HG02840 (cell line): ENCODE results near the gene JTB.
A peak's percentile ranks its signal among the peaks of the same experiment; 100 is the strongest.

Experiments
- ATAC-seq: cut with Tn5 transposase; IDR thresholded peaks from one replicate; pipeline ENCODE4 v1.9.1; 2021; ENCODE audit warnings: mild to moderate bottlenecking, moderate library complexity, moderate number of reproducible peaks; ENCODE audit not compliant: unreplicated experiment, low FRiP score

JTB gene

DNA sequence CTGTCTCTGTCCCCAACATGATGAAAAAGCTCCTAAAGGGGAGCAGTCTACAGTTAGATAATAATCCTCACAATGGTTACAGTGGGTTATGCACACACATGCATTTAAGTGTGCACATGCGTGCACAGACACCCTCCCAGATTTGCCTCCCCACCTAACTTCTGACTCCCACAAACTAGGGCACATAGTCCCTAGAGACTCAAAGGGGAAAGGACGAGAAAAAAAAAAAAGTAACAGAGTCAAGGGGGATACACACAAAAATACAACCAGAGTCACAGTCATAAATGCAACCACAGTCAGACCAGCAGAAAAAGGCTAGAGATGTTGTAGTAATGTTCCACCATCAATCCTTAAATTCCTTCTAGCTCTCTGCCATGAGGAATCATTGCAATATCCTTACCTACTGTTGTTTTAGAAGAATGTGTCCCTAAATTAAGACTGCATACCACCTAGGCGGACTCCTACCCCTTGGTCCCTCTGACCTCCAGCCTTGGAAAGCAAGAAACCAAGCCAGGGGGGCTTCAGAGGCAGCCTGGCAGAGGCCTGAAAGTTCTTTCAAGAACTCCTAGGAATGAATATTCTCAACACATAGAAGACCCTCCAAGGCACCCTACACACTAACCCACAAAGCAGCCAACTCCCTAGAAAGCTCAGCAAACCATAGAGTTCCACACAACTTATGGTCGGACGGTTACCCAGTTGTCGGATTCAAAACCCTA lies 20.3 kb downstream of the JTB start:
- ATAC-seq, result no peak

DNA sequence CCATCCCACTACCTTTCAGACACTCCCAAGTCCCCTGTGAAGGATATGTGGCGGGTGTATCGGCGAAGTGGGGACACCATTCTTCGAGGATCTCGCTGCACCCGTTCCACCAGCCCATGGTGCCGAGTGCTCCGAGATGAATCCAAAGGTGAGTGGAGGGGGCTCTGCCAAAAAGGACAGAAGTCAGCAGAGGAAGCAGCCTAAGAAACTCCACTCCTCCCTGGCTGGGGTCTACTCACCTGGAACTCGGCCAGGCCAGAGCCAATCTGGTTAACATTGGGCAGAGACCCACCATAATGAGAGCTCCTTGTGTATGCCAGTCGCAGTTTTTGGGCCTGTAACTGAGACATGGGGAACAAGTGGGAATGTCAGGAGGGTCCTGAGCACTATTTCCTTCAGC lies 22.6 kb downstream of the JTB start:
- ATAC-seq, result no peak

DNA sequence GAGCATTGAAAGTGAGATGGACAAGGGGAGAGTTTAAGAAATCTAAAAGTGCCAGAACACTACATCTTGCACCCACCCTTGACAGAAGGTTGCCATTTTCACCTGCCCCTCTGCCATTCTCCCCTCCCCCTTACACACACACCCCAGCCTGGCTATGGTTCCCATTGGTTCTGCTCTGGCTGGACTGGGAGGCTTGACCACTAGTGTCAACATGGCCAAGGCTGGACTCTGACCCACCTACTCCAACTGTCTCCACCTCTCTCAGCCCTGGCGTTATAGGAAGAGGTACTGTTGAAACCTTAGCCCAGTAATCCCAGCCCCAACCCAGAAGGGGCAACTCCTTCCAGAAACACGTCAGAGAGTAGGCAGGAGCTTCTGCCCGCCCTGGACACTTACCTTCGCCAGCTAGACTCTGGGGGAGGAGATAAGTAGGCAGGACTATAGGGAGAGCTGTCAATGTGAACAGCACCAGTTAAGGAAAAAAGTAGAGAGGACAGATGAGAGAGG lies 23.6 kb downstream of the JTB start:
- no peak for ATAC-seq

DNA sequence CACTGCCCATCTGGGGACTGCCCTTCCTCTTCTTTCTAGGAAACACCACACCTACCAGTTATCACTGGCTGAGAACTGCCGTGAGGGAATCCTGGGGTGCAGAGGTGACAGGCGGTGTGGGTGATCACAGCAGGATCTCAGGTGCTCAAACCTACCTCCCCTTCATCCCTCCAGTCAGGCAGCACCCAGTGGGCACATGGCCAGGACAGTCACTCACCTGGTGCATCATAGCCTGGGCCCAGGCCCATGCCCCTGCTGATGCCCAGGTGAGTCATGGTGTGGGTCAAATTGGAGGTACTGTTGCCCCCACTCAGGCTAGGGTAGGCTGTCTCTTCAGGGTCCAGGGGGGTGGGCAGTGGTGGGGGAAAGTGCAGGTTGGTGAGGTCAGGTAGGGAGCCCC lies 25.7 kb downstream of the JTB start:
- no peak for ATAC-seq

DNA sequence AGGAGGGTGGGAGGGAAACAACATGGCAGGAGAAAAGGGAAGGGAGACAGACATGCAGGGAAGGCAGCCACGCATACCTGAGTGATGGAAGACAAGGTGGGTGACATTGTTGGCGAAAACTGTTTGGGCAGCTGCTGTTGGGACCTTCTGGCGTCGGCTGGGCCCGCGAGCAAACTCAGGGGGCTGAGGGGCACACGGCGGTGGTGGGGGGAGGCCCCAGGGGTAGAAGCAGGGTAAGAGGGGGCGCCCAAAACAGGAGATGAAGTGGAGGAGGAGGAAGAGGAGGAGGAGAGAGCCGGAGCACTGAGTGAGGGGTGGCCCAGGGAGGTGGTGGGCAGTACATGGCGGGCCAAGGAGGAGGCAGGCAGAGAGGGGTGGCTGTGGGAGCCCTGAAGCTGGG lies 26.3 kb downstream of the JTB start:
- ATAC-seq, result no peak

DNA sequence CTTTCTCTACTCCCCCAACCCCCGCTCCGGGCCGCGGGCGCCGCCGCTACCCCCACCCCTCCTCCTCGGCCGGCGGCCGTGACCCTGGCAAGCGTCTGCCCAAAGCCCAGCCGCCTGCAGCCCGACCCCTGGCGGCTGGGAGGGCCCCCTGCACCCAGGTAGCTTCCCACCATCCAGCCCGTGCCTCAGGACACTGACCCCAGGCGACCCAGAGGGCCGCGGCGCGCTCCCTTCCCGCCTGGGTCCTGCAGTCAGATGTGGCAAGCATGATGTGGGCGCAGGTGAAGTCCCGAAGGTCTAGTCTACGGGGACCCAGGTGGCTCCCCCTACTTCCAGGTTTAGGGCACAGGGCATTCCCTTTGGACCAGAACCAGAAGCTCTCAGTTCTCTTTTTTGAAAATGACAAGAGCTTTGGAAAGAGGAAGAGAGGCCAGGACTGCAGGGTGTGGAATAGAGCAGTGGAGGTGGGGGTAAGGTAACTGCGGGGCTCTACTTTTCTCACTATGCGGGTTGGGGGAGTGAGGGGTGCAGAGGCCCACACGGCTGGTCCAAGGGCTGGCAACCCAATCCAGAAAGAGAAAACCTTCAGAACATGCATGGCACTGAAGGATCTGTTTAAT lies 30.7 kb downstream of the JTB start, which contains the start of gene DENND4B:
Gene DENND4B, minus strand, starts transcription at position 97 of the 620 bp plus-strand sequence. CDS start 2,344 bp downstream, outside the sequence.
- peak; percentile 57 for ATAC-seq

DNA sequence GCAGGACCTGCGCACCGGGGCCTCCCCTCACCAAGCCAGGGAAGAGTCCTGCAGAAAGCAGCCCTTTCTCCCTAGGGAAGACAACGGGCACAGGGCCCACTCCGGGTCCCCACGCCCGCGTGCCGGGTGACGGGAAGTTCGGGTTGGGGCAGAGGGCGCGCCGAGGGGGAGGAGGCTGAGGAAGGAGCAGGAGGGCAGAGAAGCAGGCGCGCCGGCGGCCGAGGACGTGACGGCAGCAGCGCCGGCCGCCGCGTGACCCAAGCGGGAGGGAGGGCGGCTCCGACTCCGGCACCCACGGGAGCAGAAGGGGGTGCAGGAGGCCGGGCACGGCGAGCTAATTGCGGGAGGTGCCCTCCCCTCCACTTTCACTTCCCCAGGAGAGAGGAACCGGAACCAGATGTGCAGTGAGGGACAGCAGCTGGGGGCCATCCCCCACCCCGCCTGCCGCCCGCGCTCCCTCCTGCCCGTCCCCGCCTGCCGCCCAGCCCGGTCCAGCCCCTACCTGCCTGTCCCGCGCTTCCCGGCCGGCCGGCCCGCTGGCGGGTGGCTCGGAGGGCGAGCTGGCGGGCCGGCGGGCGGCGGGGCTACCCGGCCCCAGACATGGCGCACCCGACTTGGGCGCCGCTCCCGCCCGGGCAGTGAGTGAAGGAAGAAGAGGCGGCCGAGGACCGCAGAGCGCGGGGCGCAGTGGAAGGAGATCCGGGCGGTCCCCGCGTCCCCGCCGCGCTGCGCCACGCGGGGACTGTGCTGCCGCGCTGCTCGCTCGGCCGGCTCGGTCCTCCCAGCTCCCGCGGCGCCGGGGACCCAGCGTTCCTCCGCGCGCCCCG lies 31.5 kb downstream of the JTB start:
- peak; percentile 60 for ATAC-seq

DNA sequence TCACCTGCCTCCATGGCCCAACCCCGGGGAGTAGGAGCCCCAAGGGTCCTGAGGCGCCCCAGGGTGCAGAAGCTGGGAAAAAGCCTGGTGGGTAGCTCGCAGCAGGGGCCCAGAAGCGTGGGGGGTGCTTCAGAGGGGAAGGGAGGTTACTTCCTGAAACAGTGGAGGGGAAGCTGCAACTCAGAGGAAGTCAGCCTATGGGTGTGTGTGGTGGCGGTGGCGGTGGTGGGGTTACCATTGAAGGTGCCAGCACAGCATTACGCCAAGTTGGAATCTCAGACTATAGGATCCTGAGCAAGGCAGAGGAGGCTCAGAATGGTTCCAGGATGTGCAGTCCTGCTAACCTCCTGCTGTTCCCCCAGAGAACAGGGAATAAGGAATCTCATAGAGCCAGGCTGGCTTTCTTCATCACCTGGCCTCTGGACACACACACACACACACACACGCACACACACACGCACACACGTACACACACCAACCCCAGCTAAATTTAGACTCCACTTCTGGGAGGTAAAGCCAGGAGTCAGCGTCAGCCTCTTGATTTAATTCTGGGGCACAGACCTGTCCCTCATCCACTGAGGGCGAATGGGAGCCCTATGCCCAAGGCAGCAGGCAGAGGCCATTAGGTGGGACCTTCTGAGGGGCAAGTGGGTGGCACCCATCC lies 32.2 kb downstream of the JTB start:
- ATAC-seq, result no peak

DNA sequence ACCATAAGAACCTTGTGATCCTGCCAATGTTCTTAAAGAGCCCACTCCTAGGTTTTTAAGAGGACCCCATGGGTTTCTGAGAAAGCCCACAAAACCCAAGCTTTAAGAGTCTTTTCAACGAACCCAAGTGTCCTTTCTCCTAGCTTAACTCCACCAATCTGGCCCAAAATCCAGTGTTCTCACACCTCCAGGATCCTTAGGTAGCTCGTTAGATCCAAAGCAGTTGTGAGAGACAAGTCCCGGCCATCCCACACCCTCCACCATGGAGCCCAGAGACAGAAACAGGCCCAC lies 32.7 kb downstream of the JTB start:
- ATAC-seq, result no peak

DNA sequence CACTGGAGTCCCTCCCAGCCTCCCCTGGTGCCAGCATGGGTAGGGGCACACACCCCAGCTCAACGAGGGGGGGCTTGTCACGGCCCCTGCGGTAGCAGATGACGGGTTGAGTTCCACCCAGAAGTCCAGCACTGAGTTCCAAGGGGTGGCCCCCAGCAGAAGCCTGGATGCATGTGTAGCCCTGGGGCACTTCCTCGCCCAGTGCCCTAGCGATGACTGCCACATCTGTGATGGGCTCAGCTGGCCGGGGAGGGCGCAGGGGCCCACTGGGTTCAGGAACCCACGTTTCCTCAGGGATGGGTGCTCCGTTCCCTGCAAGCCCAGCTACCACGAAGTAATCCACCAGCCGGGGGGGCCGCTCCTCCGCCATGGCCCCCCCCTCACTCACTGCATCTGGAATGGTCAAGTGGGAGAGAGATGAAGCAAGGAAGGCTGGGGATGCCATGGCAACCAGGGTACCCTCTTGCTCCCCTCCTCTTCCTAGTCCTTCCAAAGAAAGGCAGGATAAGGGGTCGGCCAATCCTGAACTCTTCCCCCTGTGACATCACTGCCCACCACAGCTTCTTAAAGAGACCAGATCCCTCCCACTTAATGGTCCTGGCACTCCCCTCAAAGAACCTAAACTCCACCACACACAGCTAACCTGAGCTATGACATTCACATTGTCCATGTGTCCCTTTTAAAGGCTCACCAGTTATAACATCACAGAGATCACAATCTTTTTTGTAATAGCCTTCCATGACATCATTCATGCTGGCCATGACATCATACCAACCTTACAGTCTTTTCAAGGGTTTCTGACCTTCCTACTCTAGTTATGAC lies 33.3 kb downstream of the JTB start:
- ATAC-seq, result no peak

DNA sequence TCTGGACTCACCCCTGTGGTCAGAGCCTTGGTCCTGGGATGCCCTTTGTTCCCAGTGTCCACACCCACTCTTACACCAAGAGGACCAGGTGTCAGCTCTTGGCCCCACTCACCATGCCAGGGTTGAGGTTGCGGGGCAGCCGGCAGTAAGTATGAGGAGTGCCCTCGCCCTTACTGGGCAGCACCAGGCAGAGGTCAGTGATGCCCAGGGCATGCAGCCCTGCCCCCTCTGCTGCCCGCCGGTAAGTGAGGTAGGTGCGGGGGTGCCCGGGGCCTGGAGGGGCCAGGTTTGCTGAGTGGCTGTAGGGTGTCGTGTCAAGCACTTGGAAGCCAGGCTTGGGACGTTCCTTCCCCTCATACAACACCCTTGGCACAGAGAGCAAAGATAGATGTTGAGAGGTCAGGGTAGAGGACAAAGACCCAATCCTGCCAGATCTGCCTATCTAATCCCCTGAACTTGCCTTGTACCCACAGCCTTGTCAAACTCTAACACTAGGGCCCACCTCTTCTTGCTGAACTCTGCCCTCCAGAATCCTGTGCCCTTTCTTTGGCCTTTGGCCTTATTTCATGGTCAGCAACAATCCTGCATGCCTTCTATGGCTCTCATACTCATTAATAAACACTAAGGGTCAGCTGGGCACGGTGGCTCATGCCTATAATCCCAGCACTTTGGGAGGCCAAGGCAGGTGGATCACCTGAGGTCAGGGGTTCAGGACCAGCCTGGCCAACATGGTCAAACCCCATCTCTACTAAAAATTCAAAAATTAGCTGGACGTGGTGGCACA lies 34.5 kb downstream of the JTB start:
- no peak for ATAC-seq

DNA sequence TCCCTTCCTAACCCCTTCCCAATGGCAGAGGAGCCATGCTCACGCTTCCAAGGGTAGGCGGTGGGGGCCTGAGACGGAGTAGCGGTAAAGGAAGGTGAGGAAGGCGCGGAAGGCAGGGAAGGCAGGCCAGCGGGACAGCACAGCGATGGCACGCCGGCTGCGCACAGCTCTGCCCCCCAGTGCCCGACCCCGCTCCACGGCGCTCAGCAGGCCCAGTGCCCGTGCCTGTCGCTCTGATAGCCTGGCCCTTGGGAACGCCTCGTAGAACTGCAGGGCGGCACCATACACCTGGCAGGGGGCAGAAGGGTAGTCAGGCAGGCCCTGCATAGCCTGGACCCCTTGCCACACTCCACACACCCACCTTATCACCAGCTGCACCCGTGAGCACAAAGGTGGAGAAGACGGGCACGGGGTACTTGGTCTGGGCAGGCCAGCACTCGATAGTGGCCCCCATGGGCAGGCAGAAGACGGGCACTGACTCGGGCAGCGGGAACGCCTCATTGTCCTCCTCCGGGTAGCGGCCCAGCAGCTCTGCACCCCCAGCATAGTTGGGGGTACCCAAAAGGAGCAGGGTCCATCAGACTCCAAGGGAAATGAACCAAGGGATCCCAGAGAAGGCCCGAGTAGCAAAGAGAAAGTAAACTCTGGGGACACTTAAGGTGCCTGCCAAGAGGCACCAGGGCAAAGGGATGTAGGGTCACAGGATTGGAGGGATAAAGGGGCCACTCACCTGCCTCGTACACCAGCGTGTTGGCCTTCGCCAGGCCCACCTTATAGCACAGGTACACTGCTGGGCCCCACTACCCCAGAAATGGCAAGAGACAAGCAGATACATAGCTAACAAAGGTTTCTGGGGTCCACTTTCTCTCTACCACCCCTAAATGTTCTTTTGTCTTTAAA lies 35.4 kb downstream of the JTB start:
- ATAC-seq, result no peak

DNA sequence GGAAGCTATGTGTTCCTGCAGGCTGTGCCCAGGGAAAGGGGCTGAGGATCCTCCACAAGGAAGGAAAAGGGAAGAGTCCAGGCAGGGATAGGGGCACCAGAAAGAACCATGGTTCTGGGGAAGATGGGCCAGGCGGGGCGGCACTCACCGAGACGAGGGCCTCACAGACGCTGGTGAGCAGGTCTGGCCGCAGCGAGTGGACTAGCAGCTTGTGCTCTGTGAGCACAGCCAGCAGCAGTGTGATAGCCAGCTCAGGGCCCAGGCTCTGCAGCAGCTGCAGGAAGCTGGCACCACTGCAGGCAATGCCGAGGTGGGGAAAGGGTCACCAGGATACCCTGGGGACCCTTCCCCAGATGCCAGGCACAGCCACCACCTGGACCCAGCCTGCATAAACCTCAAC lies 36.7 kb downstream of the JTB start:
- no peak for ATAC-seq

DNA sequence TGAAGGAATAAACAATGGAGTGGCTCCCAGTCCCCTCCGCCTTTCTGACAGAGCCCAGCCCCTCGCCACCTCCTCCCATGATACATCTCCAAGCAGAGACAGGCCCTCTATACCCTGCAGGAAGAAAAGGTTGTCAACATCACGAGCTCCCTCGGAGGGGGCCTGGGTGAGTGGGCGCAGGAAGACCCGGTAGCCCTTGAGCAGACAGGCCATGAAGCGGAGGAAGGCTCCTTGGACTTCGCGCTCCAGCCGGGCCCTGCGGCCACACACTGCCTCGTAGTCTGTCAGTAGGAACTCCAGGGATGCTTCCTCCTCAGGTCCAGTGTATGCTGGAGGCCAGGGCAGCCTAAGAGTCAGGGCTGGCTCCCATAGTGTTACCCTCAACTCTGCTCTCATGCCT lies 38.0 kb downstream of the JTB start:
- ATAC-seq, result no peak

DNA sequence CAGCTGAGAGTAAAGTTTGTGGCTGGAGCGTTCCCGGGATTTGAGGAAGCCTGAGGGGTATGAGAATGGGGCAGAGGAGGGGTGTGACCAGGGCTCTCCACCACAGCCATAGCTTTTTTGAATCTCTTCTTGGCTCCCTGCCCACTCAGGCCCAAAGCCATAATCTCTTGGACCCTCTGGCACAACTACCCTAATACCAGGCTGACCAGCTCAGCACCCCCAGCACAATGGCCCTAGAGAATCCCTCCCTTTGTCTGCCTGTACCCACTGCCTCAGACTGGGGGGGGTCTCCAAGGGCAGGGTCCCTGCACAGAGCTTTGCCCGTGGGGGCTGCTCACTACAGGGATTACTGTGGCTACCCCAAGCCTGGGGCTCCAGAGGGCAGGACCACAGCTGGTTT lies 38.5 kb downstream of the JTB start:
- ATAC-seq, result no peak

DNA sequence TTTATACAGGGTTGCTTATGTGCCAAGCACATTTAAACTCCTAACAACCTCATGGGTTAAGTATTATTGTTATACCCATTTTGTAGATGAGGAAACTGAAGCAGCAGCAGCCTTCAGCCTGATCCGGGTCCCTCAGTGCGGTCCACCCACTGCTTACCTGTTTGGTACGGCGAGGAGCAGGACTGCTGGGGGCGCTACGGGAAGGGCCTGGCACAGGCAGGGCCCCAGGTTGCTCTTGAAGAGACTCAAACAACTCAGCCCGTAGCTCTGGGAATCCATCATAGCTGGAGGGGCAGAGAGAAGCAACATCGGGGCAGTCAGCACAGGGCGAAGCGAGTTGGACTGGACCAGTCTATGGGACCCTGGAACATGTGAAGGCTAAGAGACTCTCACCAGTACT lies 40.1 kb downstream of the JTB start:
- no peak for ATAC-seq

DNA sequence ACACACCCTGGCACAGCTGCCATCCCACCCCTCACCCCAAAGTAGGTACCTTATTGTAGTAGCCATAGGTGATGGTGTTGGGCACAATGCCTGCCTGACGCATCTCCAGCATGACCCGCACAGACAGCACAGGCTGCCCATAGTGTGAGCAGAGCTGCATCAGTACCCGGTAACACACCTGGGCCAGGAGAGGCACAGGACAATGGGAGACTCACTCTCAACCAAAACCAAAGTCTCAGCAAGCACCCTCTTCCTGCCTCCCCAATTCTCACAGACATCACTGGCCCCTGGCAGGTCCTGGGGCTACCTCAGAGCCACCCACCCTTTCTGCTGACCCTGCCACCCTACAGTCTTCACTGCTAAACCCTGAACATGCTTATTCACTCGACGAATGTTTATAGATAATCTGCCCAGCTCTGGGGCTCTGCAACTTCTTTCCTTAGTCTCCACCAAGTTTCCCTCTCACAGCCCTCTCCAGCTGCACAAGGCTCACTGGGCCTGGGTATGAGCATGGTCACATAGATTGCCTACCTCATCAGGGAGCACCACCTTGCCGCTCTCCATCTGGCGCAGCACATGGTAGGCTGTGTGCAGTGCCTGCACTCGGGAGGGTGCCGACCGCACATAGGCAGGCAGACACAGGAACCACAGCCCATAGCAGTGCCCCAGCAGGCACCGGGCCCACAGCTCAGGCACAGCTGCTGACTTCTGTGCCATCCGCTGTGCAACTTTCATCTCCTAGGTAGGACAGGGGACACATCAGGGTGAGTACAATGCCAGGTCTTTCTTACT lies 41.3 kb downstream of the JTB start:
- no peak for ATAC-seq

DNA sequence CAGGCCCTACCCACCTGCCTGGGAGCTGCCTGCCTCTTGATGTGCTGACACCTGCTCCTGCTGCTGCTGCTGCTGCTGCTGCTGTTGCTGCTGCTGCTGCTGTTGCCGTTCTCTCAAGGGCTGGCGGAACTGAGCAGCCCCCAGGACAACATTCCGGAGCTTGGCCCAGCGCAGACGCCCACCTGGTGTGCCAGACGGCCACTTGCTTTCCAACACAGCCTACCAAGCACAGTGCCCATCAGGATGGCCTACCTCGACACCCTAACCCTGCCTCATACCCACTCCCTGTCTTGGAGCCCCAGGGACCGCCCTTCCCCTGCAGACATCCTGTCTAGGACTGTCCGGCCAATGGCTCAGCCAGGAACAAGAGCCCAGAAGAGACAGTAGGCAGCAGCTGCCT lies 42.7 kb downstream of the JTB start:
- no peak for ATAC-seq
